OCI-M1 (cell line): Measurements from ENCODE around the gene IRGQ.

Experiments used
- DNase-seq: peaks from one replicate; lab custom pipeline; 2025; lab: John Stamatoyannopoulos, UW

Gene IRGQ

GRCh38 chr19:43540381-43540780, 55.6 kb downstream of the IRGQ start:
- no peak for DNase-seq

- DNase-seq: no peak
Observed at GRCh38 chr19:43538922-43539321, 57.0 kb downstream of the IRGQ start.

DNA sequence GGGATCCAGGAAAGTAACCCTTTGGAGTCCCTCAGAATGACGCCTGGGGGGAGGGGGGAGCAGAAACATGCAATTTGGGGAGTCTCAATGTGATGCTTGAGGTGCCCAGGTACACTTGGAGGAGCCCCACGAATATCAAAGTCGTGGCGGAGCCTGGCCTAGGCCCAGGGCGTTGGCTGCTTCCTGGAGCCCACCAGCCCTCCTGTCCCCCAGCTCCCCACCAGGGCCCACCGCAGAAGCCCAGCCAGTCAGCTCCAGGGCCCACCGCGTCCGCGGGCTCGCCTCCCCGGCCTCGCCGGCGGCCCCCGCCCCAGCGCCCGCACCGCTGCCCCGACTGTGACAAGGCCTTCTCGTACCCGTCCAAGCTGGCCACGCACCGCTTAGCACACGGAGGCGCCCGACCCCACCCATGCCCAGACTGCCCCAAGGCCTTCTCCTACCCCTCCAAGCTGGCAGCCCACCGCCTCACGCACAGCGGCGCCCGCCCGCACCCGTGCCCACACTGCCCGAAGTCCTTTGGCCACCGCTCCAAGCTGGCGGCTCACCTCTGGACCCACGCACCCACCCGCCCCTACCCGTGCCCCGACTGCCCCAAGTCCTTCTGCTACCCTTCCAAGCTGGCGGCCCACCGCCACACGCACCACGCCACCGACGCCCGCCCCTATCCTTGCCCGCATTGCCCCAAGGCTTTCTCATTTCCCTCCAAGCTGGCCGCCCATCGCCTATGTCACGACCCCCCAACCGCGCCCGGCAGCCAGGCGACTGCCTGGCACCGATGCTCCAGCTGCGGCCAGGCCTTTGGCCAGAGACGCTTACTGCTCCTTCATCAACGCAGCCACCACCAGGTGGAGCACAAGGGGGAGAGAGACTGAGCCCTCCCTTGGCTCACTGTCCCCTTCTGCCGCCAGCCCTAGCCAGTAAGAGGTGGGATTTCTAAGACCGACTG, 60.8 kb downstream of the IRGQ start:
- no peak for DNase-seq
